GM12872 (cell line): Measurements from ENCODE around the gene SLC25A31.

Source experiments
- CTCF ChIP-seq: IDR thresholded peaks from 3 replicates; pipeline ENCODE4 v1.5.1; 2011; ENCODE audit warnings: low read depth, mild to moderate bottlenecking, low read length, moderate library complexity; ENCODE audit not compliant: insufficient read depth

Gene SLC25A31

GRCh38 chr4:127783955-127784770 lies 54.0 kb downstream of the SLC25A31 start:
- TF ChIP-seq CTCF, result no peak

GRCh38 chr4:127788517-127788916 lies 58.3 kb downstream of the SLC25A31 start:
- TF ChIP-seq CTCF, result peak; percentile 52

GRCh38 chr4:127791391-127791790 lies 61.2 kb downstream of the SLC25A31 start:
- TF ChIP-seq CTCF, result no peak

- no peak for TF ChIP-seq CTCF
Observed at GRCh38 chr4:127793528-127793927, 63.3 kb downstream of the SLC25A31 start.

GRCh38 chr4:127799711-127800110 lies 69.5 kb downstream of the SLC25A31 start:
- no peak for TF ChIP-seq CTCF

- TF ChIP-seq CTCF, result 0 out of 3 replicates have a peak, but pooled peaks have one; percentile 1
Observed at GRCh38 chr4:127809173-127809800, 79.1 kb downstream of the SLC25A31 start.

GRCh38 chr4:127810551-127810950 lies 80.4 kb downstream of the SLC25A31 start:
- no peak for TF ChIP-seq CTCF
